IMR-90 (cell line): ENCODE measurements around the gene CAMK4. TPM values are rescaled to one million over a fixed set of nuclear protein-coding genes. Genes with fewer than 3 reads are reported as not detected.

ENCODE experiments used
- ATAC-seq: fragments of 200-7000 bp; cut with Tn5 transposase; 2 replicates; pipeline ENCODE4 v1.9.1; 2020; ENCODE audit warnings: low read depth, mild to moderate bottlenecking, moderate library complexity
- BruUV-seq: library from RNA; stranded (reverse); fragments of 400-500 nt; replicated peaks from 2 replicates; lab custom pipeline; 2021; lab: Mats Ljungman, UMichigan
- CTCF ChIA-PET: fragments of 300-600 bp; formaldehyde crosslinking; extraction: SDS; loops from one replicate; lab custom pipeline; 2021; ENCODE audit warnings: antibody characterized with exemption; lab: Yijun Ruan, JAX
- POLR2A ChIA-PET: fragments of 300-600 bp; sonication (Branson Sonifier 250); formaldehyde crosslinking; loops from one replicate; lab custom pipeline; 2022; ENCODE audit warnings: antibody characterized with exemption; ENCODE audit not compliant: unreplicated experiment; lab: Charles Lee
- DNase-seq: peaks from one replicate; pipeline ENCODE4 v3.0.0; 2013
- H2AFZ ChIP-seq: replicated peaks from 2 replicates; pipeline ENCODE3; 2013; ENCODE audit warnings: low read length, mild to moderate bottlenecking; ENCODE audit not compliant: poor library complexity
- H2AK5ac ChIP-seq: 2 replicates; pipeline ENCODE4 v1.6.1; 2013; ENCODE audit warnings: low read depth, low read length, inconsistent platforms
- H2AK9ac ChIP-seq: replicated peaks from 2 replicates; pipeline ENCODE3; 2013; ENCODE audit warnings: mild to moderate bottlenecking, low read depth, low read length, moderate library complexity; ENCODE audit not compliant: poor library complexity
- H2BK120ac ChIP-seq: 2 replicates; pipeline ENCODE4 v1.6.1; 2013; ENCODE audit warnings: low read depth, low read length, inconsistent platforms
- H2BK15ac ChIP-seq: 3 replicates; pipeline ENCODE4 v1.6.1; 2013; ENCODE audit warnings: low read depth, low read length, inconsistent platforms
- H2BK20ac ChIP-seq: 2 replicates; pipeline ENCODE4 v1.6.1; 2013; ENCODE audit warnings: low read depth, mild to moderate bottlenecking, inconsistent platforms, low read length, moderate library complexity
- H2BK5ac ChIP-seq: 2 replicates; pipeline ENCODE4 v1.6.1; 2013; ENCODE audit warnings: mild to moderate bottlenecking, low read depth, low read length, inconsistent platforms; ENCODE audit not compliant: poor library complexity, severe bottlenecking
- H3K14ac ChIP-seq: replicated peaks from 2 replicates; pipeline ENCODE4 v1.6.1; 2013; ENCODE audit warnings: low read depth, low read length, inconsistent platforms
- H3K18ac ChIP-seq: 2 replicates; pipeline ENCODE4 v1.6.1; 2013; ENCODE audit warnings: low read depth, low read length, control low read depth
- H3K23ac ChIP-seq: 2 replicates; pipeline ENCODE4 v1.6.1; 2013; ENCODE audit warnings: low read depth, low read length, inconsistent platforms
- H3K27ac ChIP-seq: 2 replicates; pipeline ENCODE4 v1.5.1; 2013; ENCODE audit warnings: mild to moderate bottlenecking, control low read depth, low read length; ENCODE audit not compliant: insufficient read depth
- H3K27me3 ChIP-seq: 2 replicates; pipeline ENCODE4 v1.6.1; 2013; ENCODE audit warnings: low read length; ENCODE audit not compliant: control insufficient read depth, insufficient read depth
- H3K36me3 ChIP-seq: 2 replicates; pipeline ENCODE4 v1.6.1; 2013; ENCODE audit warnings: low read length, mixed read lengths; ENCODE audit not compliant: control insufficient read depth, insufficient read depth
- H3K4ac ChIP-seq: 2 replicates; pipeline ENCODE4 v1.6.1; 2013; ENCODE audit warnings: low read depth, low read length, inconsistent platforms
- H3K4me1 ChIP-seq: 2 replicates; pipeline ENCODE4 v1.6.1; 2013; ENCODE audit warnings: low read length, mixed read lengths; ENCODE audit not compliant: control insufficient read depth, insufficient read depth
- H3K4me2 ChIP-seq: 2 replicates; pipeline ENCODE4 v1.6.1; 2013; ENCODE audit warnings: low read depth, mild to moderate bottlenecking, control low read depth, low read length, moderate library complexity
- H3K4me3 ChIP-seq: 2 replicates; pipeline ENCODE4 v1.5.1; 2013; ENCODE audit warnings: low read depth, mild to moderate bottlenecking, control low read depth, low read length, moderate library complexity; ENCODE audit not compliant: insufficient read depth
- H3K56ac ChIP-seq: 2 replicates; pipeline ENCODE4 v1.6.1; 2013; ENCODE audit warnings: low read length, inconsistent platforms; ENCODE audit not compliant: insufficient read depth; ENCODE audit errors: extremely low read depth
- H3K79me1 ChIP-seq, 2 experiments: 2 replicates each; pipeline ENCODE4 v1.6.1; 2013; ENCODE audit warnings: low read length in 2 of 2, inconsistent platforms in 1 of 2, low read depth in 1 of 2
- H3K9ac ChIP-seq: 2 replicates; pipeline ENCODE4 v1.6.1; 2013; ENCODE audit warnings: low read depth, low read length, control low read depth
- H3K9me1 ChIP-seq: 2 replicates; pipeline ENCODE4 v1.6.1; 2013; ENCODE audit warnings: low read length, inconsistent platforms; ENCODE audit not compliant: insufficient read depth
- H3K9me3 ChIP-seq: 2 replicates; pipeline ENCODE4 v1.6.1; 2013; ENCODE audit warnings: low read length; ENCODE audit not compliant: control insufficient read depth, insufficient read depth
- H4K20me1 ChIP-seq: 2 replicates; pipeline ENCODE4 v1.6.1; 2013; ENCODE audit warnings: low read length, inconsistent platforms; ENCODE audit not compliant: insufficient read depth
- H4K5ac ChIP-seq: 2 replicates; pipeline ENCODE4 v1.6.1; 2013; ENCODE audit warnings: mild to moderate bottlenecking, low read depth, low read length, control low read depth
- H4K8ac ChIP-seq, 2 experiments: 2 replicates each; pipeline ENCODE4 v1.6.1; 2013; ENCODE audit warnings: low read depth in 2 of 2, low read length in 2 of 2, control low read depth in 1 of 2, inconsistent platforms in 1 of 2
- H4K91ac ChIP-seq: 2 replicates; pipeline ENCODE4 v1.6.1; 2013; ENCODE audit warnings: low read depth, low read length, inconsistent platforms; ENCODE audit not compliant: insufficient read depth
- MXI1 ChIP-seq: IDR thresholded peaks from 2 replicates; pipeline ENCODE4 v1.6.1; 2012; ENCODE audit warnings: low read depth, mild to moderate bottlenecking, low read length, moderate library complexity, borderline replicate concordance
- RCOR1 ChIP-seq: IDR thresholded peaks from 2 replicates; pipeline ENCODE4 v1.6.1; 2012; ENCODE audit warnings: mild to moderate bottlenecking, low read length, improper control_type of control experiment; ENCODE audit not compliant: insufficient replicate concordance
- RFX5 ChIP-seq: IDR thresholded peaks from 2 replicates; pipeline ENCODE4 v1.8.0; 2012; ENCODE audit warnings: low read depth, mild to moderate bottlenecking, low read length, moderate library complexity
- SMC3 ChIP-seq: fragments of 150-350 bp; IDR thresholded peaks from 2 replicates; pipeline ENCODE4 v1.6.1; 2016; ENCODE audit warnings: low read depth, mild to moderate bottlenecking, antibody characterized with exemption, low read length, moderate library complexity
- WGBS, 2 experiments: methylation state at CpG; one replicate each; pipeline versions ENCODE4 v1.1.5 to v1.1.7; 2013; ENCODE audit warnings: missing lambda C conversion rate in 2 of 2; ENCODE audit not compliant: insufficient read length in 1 of 2; ENCODE audit errors: extremely low coverage in 2 of 2; 5-methylcytosine and 5-hydroxymethylcytosine counted together
- dilution Hi-C: fragments of 300-500 bp; cut with HindIII; formaldehyde crosslinking; loops from one replicate; pipeline ENCODE4 v1.14.3; 2018; ENCODE audit warnings: low sequenced_read_pairs; ENCODE audit not compliant: unreplicated experiment
- in situ Hi-C: fragments of 300-500 bp; cut with MboI; formaldehyde crosslinking; loops from 3 replicates; pipeline ENCODE4 v1.14.3; 2019; ENCODE audit warnings: low sequenced_read_pairs, inconsistent platforms, mixed read lengths
- intact Hi-C: fragments of 100-400 bp; cut with micrococcal nuclease; formaldehyde crosslinking; loops from 2 replicates; pipeline ENCODE4 v1.10.0; 2022
- polyA plus RNA-seq, 3 experiments: library from polyadenylated mRNA; depleted of rRNA; stranded (reverse); fragments of >200 nt; gene quantifications; 2 replicates each; pipeline ENCODE4 v1.2.3, GENCODE V29; 2012; ENCODE audit warnings: low replicate concordance in 1 of 3
- total RNA-seq: library from RNA; depleted of rRNA; stranded (reverse); fragments of >200 nt; gene quantifications from 2 replicates; pipeline ENCODE4 v1.2.3, GENCODE V29; 2012
- TF ChIP-seq, protein P1 (sequence below): fragments of 150-350 bp; IDR thresholded peaks from 2 replicates; pipeline ENCODE4 v1.6.1; 2017; ENCODE audit warnings: mild to moderate bottlenecking, antibody characterized with exemption, low read length, low read depth
- TF ChIP-seq, protein P2 (sequence below): conservative IDR thresholded peaks from 2 replicates; pipeline ENCODE4 v1.5.1; 2012; ENCODE audit warnings: mild to moderate bottlenecking, low read depth, low read length, improper control_type of control experiment

Gene CAMK4
- total and polyA plus RNA-seq, 2 of the 4 experiments (the other 2 are of a cell fraction) = 3.7 to 4.8 TPM

DNA sequence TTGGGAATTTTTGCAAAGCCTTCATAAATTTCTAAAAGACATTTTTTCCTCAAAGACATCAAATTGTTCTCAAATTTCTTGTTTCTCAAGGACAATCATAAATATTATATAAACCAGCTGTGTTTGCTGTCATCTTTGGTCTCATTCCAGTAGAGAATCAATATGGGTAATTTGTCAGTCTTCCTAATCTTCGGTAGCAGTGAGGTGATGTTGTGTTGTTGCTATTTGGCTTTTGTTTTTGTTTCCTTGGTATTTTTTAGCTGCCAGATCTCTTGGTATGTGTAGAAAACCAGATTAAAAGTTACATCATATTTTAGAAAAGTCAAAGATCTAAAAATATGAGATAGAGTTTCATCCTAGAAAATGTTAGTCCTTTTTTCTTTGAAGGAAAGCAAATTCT is 87.5 kb downstream of the CAMK4 start:
- CTCF ChIA-PET = no interaction called here

More for the DNA sequence above, 87.5 kb downstream of the CAMK4 start:
- H3K9me1 ChIP-seq = no peaks in the 10 kb centered on the region
- H3K79me1 ChIP-seq = no peaks in the 10 kb centered on the region
- no peak overlapping the region for H2AK5ac ChIP-seq
- H2BK15ac ChIP-seq = no peak overlapping the region
- no peaks in the 10 kb centered on the region; the same call in 1 of the 2 replicates for H3K4me1 ChIP-seq
- no CpG with 5 or more reads among the region's 1 CpG for WGBS, 2 experiments
- H3K4me3 ChIP-seq = no peak overlapping the region
- H2BK20ac ChIP-seq = no peak overlapping the region
- no TSS peak for BruUV-seq
- intact Hi-C loops = no loop called here
- H2AFZ ChIP-seq = no peak overlapping the region
- H4K5ac ChIP-seq = no peak overlapping the region
- no peak overlapping the region for H3K9ac ChIP-seq
- H4K8ac ChIP-seq = no peak overlapping the region
- no peak overlapping the region for H4K91ac ChIP-seq
- no peak overlapping the region for H3K4ac ChIP-seq
- no peak overlapping the region for H3K56ac ChIP-seq
- H3K9me3 ChIP-seq = no peaks in the 10 kb centered on the region
- POLR2A ChIA-PET = no interaction called here
- no peak overlapping the region for H2BK5ac ChIP-seq
- no peak overlapping the region for H3K23ac ChIP-seq
- dilution Hi-C loops = no loop called here
- no peak overlapping the region for H3K27ac ChIP-seq
- no peak for TF ChIP-seq RFX5
- TF ChIP-seq MXI1 = no peak
- no peak for TF ChIP-seq SMC3
- TF ChIP-seq, protein P1, sequence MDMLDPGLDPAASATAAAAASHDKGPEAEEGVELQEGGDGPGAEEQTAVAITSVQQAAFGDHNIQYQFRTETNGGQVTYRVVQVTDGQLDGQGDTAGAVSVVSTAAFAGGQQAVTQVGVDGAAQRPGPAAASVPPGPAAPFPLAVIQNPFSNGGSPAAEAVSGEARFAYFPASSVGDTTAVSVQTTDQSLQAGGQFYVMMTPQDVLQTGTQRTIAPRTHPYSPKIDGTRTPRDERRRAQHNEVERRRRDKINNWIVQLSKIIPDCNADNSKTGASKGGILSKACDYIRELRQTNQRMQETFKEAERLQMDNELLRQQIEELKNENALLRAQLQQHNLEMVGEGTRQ = no peak
- TF ChIP-seq, protein P2, sequence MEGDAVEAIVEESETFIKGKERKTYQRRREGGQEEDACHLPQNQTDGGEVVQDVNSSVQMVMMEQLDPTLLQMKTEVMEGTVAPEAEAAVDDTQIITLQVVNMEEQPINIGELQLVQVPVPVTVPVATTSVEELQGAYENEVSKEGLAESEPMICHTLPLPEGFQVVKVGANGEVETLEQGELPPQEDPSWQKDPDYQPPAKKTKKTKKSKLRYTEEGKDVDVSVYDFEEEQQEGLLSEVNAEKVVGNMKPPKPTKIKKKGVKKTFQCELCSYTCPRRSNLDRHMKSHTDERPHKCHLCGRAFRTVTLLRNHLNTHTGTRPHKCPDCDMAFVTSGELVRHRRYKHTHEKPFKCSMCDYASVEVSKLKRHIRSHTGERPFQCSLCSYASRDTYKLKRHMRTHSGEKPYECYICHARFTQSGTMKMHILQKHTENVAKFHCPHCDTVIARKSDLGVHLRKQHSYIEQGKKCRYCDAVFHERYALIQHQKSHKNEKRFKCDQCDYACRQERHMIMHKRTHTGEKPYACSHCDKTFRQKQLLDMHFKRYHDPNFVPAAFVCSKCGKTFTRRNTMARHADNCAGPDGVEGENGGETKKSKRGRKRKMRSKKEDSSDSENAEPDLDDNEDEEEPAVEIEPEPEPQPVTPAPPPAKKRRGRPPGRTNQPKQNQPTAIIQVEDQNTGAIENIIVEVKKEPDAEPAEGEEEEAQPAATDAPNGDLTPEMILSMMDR = no peak
- no peak for TF ChIP-seq RCOR1
- in situ Hi-C loops = no loop called here
- H3K14ac ChIP-seq = no peak overlapping the region
- ATAC-seq (no peak), DNase-seq (no peak)
- H3K18ac ChIP-seq = no peak overlapping the region
- no peaks in the 10 kb centered on the region for H3K27me3 ChIP-seq
- H4K20me1 ChIP-seq = no peaks in the 10 kb centered on the region
- H3K4me2 ChIP-seq = no peak overlapping the region
- H2AK9ac ChIP-seq = no peak overlapping the region
- no peaks in the 10 kb centered on the region for H3K36me3 ChIP-seq
- no peak overlapping the region for H2BK120ac ChIP-seq
